Measurements from ENCODE around the gene PRKX. TPM values are rescaled to one million over a fixed set of nuclear protein-coding genes. Genes with fewer than 3 reads are reported as not detected.
"Not testable (repeated sequence)": the region's sequence is repeated elsewhere in the genome, so short reads cannot be mapped to it uniquely, and the experiment has no call there.

Gene PRKX
- total and polyA plus RNA-seq, 12 donors, result 1.3 to 6.8 (median 4.6) TPM

DNA sequence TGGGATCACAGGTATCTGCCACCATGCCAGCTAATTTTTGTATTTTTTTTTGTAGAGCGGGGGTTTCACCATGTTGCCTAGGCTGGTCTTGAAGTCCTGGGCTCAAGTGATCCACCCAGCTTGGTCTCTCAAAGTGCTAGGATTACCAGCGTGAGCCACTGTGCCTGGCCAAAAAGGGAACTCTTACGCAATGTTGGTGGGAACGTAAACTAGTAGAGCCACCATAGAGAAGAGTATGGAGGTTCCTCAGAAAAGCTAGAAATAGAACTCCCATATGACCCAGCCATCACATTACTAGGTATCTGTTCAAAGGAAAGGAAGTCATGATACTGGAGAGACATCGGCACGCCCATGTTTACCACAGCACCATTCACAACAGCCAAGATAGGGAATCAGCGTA is 85.9 kb downstream of the PRKX start:
- Histone ChIP-seq H3K27me3 (no peaks in the 10 kb centered on the region), H3K9me3 (replicated peaks in 1 of 3) (no peaks in the 10 kb centered on the region), H3K4me1 (replicated peaks in 1 of 2) (no peaks in the 10 kb centered on the region), H3K36me3 (replicated peaks in 1 of 2) (no peaks in the 10 kb centered on the region), H3K27ac (no peak overlapping the region), H3K4me3 (no peak overlapping the region)
- no peak for TF ChIP-seq POLR2A (IDR thresholded peaks at IDR 0.05)
- TF ChIP-seq, protein P1, sequence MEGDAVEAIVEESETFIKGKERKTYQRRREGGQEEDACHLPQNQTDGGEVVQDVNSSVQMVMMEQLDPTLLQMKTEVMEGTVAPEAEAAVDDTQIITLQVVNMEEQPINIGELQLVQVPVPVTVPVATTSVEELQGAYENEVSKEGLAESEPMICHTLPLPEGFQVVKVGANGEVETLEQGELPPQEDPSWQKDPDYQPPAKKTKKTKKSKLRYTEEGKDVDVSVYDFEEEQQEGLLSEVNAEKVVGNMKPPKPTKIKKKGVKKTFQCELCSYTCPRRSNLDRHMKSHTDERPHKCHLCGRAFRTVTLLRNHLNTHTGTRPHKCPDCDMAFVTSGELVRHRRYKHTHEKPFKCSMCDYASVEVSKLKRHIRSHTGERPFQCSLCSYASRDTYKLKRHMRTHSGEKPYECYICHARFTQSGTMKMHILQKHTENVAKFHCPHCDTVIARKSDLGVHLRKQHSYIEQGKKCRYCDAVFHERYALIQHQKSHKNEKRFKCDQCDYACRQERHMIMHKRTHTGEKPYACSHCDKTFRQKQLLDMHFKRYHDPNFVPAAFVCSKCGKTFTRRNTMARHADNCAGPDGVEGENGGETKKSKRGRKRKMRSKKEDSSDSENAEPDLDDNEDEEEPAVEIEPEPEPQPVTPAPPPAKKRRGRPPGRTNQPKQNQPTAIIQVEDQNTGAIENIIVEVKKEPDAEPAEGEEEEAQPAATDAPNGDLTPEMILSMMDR (IDR thresholded peaks at IDR 0.05), result no peak
- WGBS, 4 donors, result 84 to 93% (median 88%) methylated on average over 4 to 7 of the region's 7 CpGs
- intact Hi-C loops (cut with DNase I), result no loop called here
- DNase-seq, result no peak

DNA sequence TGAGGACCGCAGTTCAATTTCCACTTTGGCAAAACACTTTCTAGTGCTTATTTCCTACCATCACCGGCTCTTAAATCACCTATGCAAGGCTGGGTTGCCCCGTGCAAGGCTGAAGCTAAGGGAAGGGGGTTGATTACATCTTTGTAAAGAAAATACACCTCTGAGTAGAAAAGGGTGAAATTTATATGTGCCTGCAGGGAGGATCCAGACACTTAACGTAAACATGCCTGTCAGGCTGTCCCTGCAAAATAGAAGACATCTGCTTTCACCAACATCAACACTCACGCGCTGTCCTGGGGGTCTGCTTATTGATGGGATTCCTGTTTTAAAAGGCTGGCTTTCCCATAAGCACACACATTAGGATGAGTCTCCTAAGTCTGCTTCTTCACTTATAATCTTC is 92.0 kb downstream of the PRKX start:
- Histone ChIP-seq H3K9me3 (replicated peaks in 1 of 3) (no peaks in the 10 kb centered on the region), H3K27me3 (no peaks in the 10 kb centered on the region), H3K36me3 (replicated peaks in 1 of 2) (no peaks in the 10 kb centered on the region), H3K4me1 (replicated peaks in 1 of 2) (no peaks in the 10 kb centered on the region), H3K27ac (no peak overlapping the region), H3K4me3 (no peak overlapping the region)
- intact Hi-C loops (cut with DNase I), result no loop called here
- WGBS, 4 donors, result 39 to 45% (median 42%) methylated on average over 6 of the region's 6 CpGs
- TF ChIP-seq, protein P1 (IDR thresholded peaks at IDR 0.05), result no peak
- no peak for TF ChIP-seq POLR2A (IDR thresholded peaks at IDR 0.05)
- DNase-seq, result no peak

DNA sequence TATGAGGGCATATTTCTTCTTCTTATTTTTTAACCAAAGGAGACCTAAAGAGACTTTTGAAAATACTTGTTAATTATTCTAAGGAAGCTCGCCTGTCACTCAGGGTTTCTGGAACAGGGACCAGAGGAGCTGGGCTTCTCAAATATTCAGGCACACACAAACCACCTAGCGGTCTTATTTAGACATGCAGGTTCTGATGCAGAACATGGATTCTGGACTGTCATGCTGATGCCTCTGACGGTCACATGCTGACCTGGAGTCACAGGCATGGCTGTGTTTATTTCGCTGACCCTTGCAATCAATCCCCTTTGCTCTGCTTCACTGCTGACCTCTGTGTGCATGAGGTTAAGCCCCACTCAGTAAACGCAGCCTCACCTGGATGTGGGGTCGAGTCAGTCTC is 101.7 kb downstream of the PRKX start:
- H3K4me3 ChIP-seq; intact Hi-C loops (cut with DNase I); H3K4me1 ChIP-seq (replicated peaks in 1 of 2); H3K9me3 ChIP-seq (replicated peaks in 1 of 3); H3K27ac ChIP-seq; H3K36me3 ChIP-seq (replicated peaks in 1 of 2); DNase-seq; H3K27me3 ChIP-seq: not testable (repeated sequence)
- 58 to 81% (median 75%) methylated on average over 5 to 6 of the region's 6 CpGs for WGBS, 4 donors

DNA sequence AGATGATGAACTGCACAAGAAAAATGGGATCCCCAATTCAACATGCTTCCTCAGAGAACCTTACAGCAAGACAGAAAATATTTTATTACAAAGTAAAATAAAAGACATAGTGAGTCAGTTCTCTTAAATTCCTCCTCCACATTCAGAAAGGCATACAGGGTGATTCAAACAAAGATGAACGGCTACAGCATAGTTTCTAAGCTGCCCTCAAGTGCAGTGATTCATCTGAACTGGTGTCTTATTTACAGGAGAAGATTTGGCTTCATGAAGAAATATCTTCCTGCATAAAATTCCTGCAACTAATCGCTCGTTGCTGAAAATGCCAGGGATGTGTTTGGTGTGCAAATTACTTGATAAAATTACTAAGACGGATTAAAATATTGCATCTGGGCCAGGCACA is 103.6 kb downstream of the PRKX start:
- Histone ChIP-seq H3K36me3 (replicated peaks in 1 of 2) (no peaks in the 10 kb centered on the region), H3K4me1 (replicated peaks in 1 of 2) (no peaks in the 10 kb centered on the region), H3K27ac (no peak overlapping the region), H3K9me3 (replicated peaks in 1 of 3) (no peaks in the 10 kb centered on the region), H3K27me3 (no peaks in the 10 kb centered on the region), H3K4me3 (no peak overlapping the region)
- no peak for DNase-seq
- TF ChIP-seq POLR2A (IDR thresholded peaks at IDR 0.05), result no peak
- TF ChIP-seq, protein P1 (IDR thresholded peaks at IDR 0.05), result no peak
- WGBS, 4 donors, result 60 to 80% (median 70%) methylated on average over 2 to 4 of the region's 4 CpGs
- intact Hi-C loops (cut with DNase I), result no loop called here

DNA sequence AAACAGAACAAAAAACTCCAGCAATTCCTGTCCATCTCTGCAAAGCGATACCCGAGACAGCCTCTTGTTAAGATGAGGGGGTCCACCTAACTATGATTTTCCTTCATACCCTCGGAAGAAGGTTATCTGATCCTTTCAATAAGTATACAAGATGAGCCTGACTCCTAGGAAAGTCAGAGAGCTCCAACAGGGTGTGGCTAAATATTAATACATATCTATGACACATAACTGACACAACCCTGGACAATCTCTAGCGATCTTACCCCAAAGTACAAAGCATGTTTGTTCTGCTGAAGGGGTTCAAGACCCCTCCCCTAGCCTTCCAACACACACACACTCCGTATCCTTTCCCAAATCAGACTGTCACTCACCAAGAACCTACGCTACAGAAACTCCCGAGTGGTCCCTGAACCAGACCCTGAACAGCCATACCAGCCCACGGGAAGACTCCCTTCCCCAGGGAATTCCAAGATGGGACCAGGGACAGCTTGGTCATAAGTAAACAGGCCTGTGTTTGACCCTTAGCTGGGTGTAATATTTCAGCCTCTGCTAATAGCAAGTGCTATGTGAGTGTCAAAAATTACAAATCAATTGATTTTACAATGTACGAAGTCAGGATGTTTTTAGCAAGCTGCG is 110.3 kb downstream of the PRKX start:
- no peak for TF ChIP-seq POLR2A (IDR thresholded peaks at IDR 0.05)
- TF ChIP-seq, protein P1 (IDR thresholded peaks at IDR 0.05), result no peak
- intact Hi-C loops (cut with DNase I), result no loop called here

More for the DNA sequence above, 110.3 kb downstream of the PRKX start:
- Histone ChIP-seq H3K9me3 (replicated peaks in 1 of 3) (no peaks in the 10 kb centered on the region), H3K27me3 (no peaks in the 10 kb centered on the region), H3K4me1 (replicated peaks in 1 of 2) (no peaks in the 10 kb centered on the region), H3K4me3 (no peak overlapping the region), H3K27ac (no peak overlapping the region), H3K36me3 (replicated peaks in 1 of 2) (no peaks in the 10 kb centered on the region)
- DNase-seq, result no peak
- WGBS, 4 donors, result 70 to 80% (median 74%) methylated on average over 7 to 10 of the region's 10 CpGs

All from adrenal gland (tissue), 12 donors.